CD4-positive, CD25-positive, alpha-beta regulatory T cell (primary cell): ENCODE measurements around the gene RHOU. TPM values are rescaled to one million over a fixed set of nuclear protein-coding genes. Genes with fewer than 3 reads are reported as not detected.
"Not testable (repeated sequence)": the region's sequence is repeated elsewhere in the genome, so short reads cannot be mapped to it uniquely, and the experiment has no call there.

Source experiments
- ATAC-seq, 2 donors: fragments of 150-1000 bp; cut with Tn5 transposase; one replicate each; pipeline ENCODE4 v1.10.0; 2021; ENCODE audit warnings: low read depth in 2 of 2, moderate number of reproducible peaks in 2 of 2, moderate library complexity in 1 of 2
- DNase-seq, 3 donors: peaks; one replicate each; pipeline versions ENCODE4 v3.0.0 to v3.0.0-alpha.2; 2012 to 2022; ENCODE audit warnings: mixed read lengths in 1 of 3
- H3K27ac ChIP-seq: one replicate; pipeline ENCODE4 v1.7.0; 2013; ENCODE audit warnings: mild to moderate bottlenecking, low read length; ENCODE audit not compliant: insufficient read depth, poor library complexity, severe bottlenecking
- H3K27me3 ChIP-seq: one replicate; pipeline ENCODE4 v1.7.0; 2013; ENCODE audit warnings: low read length; ENCODE audit not compliant: control insufficient read depth, insufficient read depth
- H3K36me3 ChIP-seq: one replicate; pipeline ENCODE4 v1.7.0; 2013; ENCODE audit warnings: mild to moderate bottlenecking, low read length, moderate library complexity; ENCODE audit not compliant: control insufficient read depth, insufficient read depth
- H3K4me1 ChIP-seq: 2 replicates; pipeline ENCODE4 v1.7.0; 2013; ENCODE audit warnings: mild to moderate bottlenecking, low read length; ENCODE audit not compliant: insufficient read depth, control insufficient read depth, poor library complexity, severe bottlenecking
- H3K4me3 ChIP-seq: one replicate; pipeline ENCODE4 v1.7.0; 2013; ENCODE audit warnings: low read depth, mild to moderate bottlenecking, low read length, moderate library complexity
- H3K9me3 ChIP-seq, 2 experiments: 1 replicate in 1 of 2; 2 replicates in 1 of 2; pipeline ENCODE4 v1.7.0; 2013; ENCODE audit warnings: low read length in 2 of 2, mild to moderate bottlenecking in 1 of 2, moderate library complexity in 1 of 2; ENCODE audit not compliant: control insufficient read depth in 2 of 2
- H3K27ac Mint-ChIP-seq, 3 donors: one replicate each; pipeline ENCODE4 v1.8.0; 2020 to 2022; ENCODE audit warnings: mild to moderate bottlenecking in 3 of 3, mixed read lengths in 3 of 3, moderate library complexity in 2 of 3
- H3K27me3 Mint-ChIP-seq: one replicate; pipeline ENCODE4 v1.8.0; 2022; ENCODE audit warnings: mild to moderate bottlenecking, mixed read lengths
- H3K36me3 Mint-ChIP-seq: one replicate; pipeline ENCODE4 v1.8.0; 2020; ENCODE audit warnings: mixed read lengths
- H3K4me1 Mint-ChIP-seq, 4 donors: one replicate each; pipeline ENCODE4 v1.8.0; 2020 to 2022; ENCODE audit warnings: mixed read lengths in 4 of 4, mild to moderate bottlenecking in 1 of 4
- H3K4me3 Mint-ChIP-seq, 4 donors: one replicate each; pipeline ENCODE4 v1.8.0; 2020 to 2022; ENCODE audit warnings: mild to moderate bottlenecking in 4 of 4, mixed read lengths in 4 of 4, moderate library complexity in 3 of 4
- H3K9me3 Mint-ChIP-seq, 7 donors: one replicate each; pipeline ENCODE4 v1.8.0; 2020 to 2022; ENCODE audit warnings: mixed read lengths in 7 of 7, mild to moderate bottlenecking in 3 of 7, moderate library complexity in 2 of 7
- polyA plus RNA-seq, 4 donors: library from polyadenylated mRNA; unstranded; fragments of 300-500 nt; fragmentation: Illumina TruSeq; gene quantifications; one replicate each; pipeline ENCODE4 v1.2.3, GENCODE V29; 2021
- total RNA-seq: library from RNA; stranded (reverse); gene quantifications from one replicate; pipeline ENCODE4 v1.2.3, GENCODE V29; 2022

Gene RHOU
- total and polyA plus RNA-seq, 5 donors from 2014 or later, result 0.05 to 1.6 (median 0.15) TPM

- H3K4me3 Mint-ChIP-seq, result no peak overlapping the region
- no peak for ATAC-seq
- peak overlapping the region in 1 of 3 donors; percentile 71 for H3K27ac Mint-ChIP-seq
Observed at GRCh38 chr1:228772516-228773212, 37.4 kb downstream of the RHOU start.

GRCh38 chr1:228775946-228776345, 40.7 kb downstream of the RHOU start:
- not testable (repeated sequence) for H3K27me3 Mint-ChIP-seq, H3K27ac ChIP-seq, H3K4me1 Mint-ChIP-seq, DNase-seq, H3K9me3 Mint-ChIP-seq, H3K4me3 Mint-ChIP-seq, H3K4me3 ChIP-seq, H3K4me1 ChIP-seq, ATAC-seq, H3K36me3 ChIP-seq, H3K36me3 Mint-ChIP-seq, H3K27ac Mint-ChIP-seq, H3K27me3 ChIP-seq, H3K9me3 ChIP-seq

More at GRCh38 chr1:228772516-228773212, 37.4 kb downstream of the RHOU start:
- H3K27me3 ChIP-seq, result peaks cover 3% of the 10 kb centered on the region
- H3K4me1 ChIP-seq, result no peaks in the 10 kb centered on the region
- H3K36me3 ChIP-seq, result no peaks in the 10 kb centered on the region
- no peaks in the 10 kb centered on the region for H3K9me3 ChIP-seq
- H3K4me3 ChIP-seq, result no peak overlapping the region
- Mint-ChIP-seq H3K4me1 (peaks cover 0 to 5% (median 0%) of the 10 kb centered on the region in 4 donors), H3K27me3 (peaks cover 8% of the 10 kb centered on the region), H3K36me3 (no peaks in the 10 kb centered on the region), H3K9me3 (peaks cover 0 to 2% (median 0%) of the 10 kb centered on the region in 7 donors)
- no peak overlapping the region for H3K27ac ChIP-seq
- no peak for DNase-seq

- Mint-ChIP-seq H3K27ac (no peak overlapping the region), H3K4me3 (no peak overlapping the region), H3K4me1 (no peaks in the 10 kb centered on the region), H3K27me3 (peaks cover 5% of the 10 kb centered on the region), H3K9me3 (peaks cover 0 to 2% (median 0%) of the 10 kb centered on the region in 7 donors), H3K36me3 (no peaks in the 10 kb centered on the region)
- no peak overlapping the region for H3K4me3 ChIP-seq
- H3K4me1 ChIP-seq, result no peaks in the 10 kb centered on the region
- ATAC-seq, result no peak
- H3K9me3 ChIP-seq, result no peaks in the 10 kb centered on the region
- no peaks in the 10 kb centered on the region for H3K36me3 ChIP-seq
- H3K27me3 ChIP-seq, result no peaks in the 10 kb centered on the region
- no peak for DNase-seq
- no peak overlapping the region for H3K27ac ChIP-seq
Observed at GRCh38 chr1:228776449-228776848, 41.2 kb downstream of the RHOU start.

- no peak for ATAC-seq
- Histone ChIP-seq H3K27me3 (no peaks in the 10 kb centered on the region), H3K9me3 (no peaks in the 10 kb centered on the region), H3K4me1 (no peaks in the 10 kb centered on the region), H3K36me3 (no peaks in the 10 kb centered on the region), H3K4me3 (no peak overlapping the region), H3K27ac (no peak overlapping the region)
- Mint-ChIP-seq H3K4me3 (no peak overlapping the region), H3K27me3 (peaks cover 5% of the 10 kb centered on the region), H3K4me1 (no peaks in the 10 kb centered on the region), H3K27ac (no peak overlapping the region), H3K9me3 (peaks cover 0 to 2% (median 0%) of the 10 kb centered on the region in 7 donors), H3K36me3 (no peaks in the 10 kb centered on the region)
- DNase-seq, result no peak
Observed at GRCh38 chr1:228777236-228777635, 42.0 kb downstream of the RHOU start.

GRCh38 chr1:228778026-228778425, 42.7 kb downstream of the RHOU start:
- Histone ChIP-seq H3K27ac (no peak overlapping the region), H3K9me3 (no peaks in the 10 kb centered on the region), H3K36me3 (no peaks in the 10 kb centered on the region), H3K4me1 (no peaks in the 10 kb centered on the region), H3K27me3 (peaks cover 3% of the 10 kb centered on the region), H3K4me3 (no peak overlapping the region)
- H3K9me3 Mint-ChIP-seq, result peaks cover 0 to 2% (median 0%) of the 10 kb centered on the region in 7 donors
- ATAC-seq (no peak), DNase-seq (no peak)
- H3K4me3 Mint-ChIP-seq, result no peak overlapping the region
- peaks cover 5% of the 10 kb centered on the region for H3K27me3 Mint-ChIP-seq
- no peaks in the 10 kb centered on the region for H3K36me3 Mint-ChIP-seq
- H3K4me1 Mint-ChIP-seq, result no peaks in the 10 kb centered on the region
- no peak overlapping the region for H3K27ac Mint-ChIP-seq

- Mint-ChIP-seq H3K36me3 (no peaks in the 10 kb centered on the region), H3K27ac (no peak overlapping the region)
- no peak overlapping the region for H3K27ac ChIP-seq
Observed at GRCh38 chr1:228778466-228778865, 43.2 kb downstream of the RHOU start.

GRCh38 chr1:228778961-228779360, 43.7 kb downstream of the RHOU start:
- Histone ChIP-seq H3K36me3 (no peaks in the 10 kb centered on the region), H3K4me1 (no peaks in the 10 kb centered on the region), H3K9me3 (no peaks in the 10 kb centered on the region), H3K27ac (no peak overlapping the region), H3K4me3 (no peak overlapping the region), H3K27me3 (peaks cover 3% of the 10 kb centered on the region)
- Mint-ChIP-seq H3K4me1 (no peaks in the 10 kb centered on the region), H3K27ac (no peak overlapping the region), H3K9me3 (peaks cover 0 to 2% (median 0%) of the 10 kb centered on the region in 7 donors), H3K36me3 (no peaks in the 10 kb centered on the region), H3K4me3 (no peak overlapping the region), H3K27me3 (peaks cover 5% of the 10 kb centered on the region)
- ATAC-seq, result no peak
- no peak for DNase-seq

More at GRCh38 chr1:228778466-228778865, 43.2 kb downstream of the RHOU start:
- H3K27me3 Mint-ChIP-seq, result peaks cover 5% of the 10 kb centered on the region
- H3K36me3 ChIP-seq, result no peaks in the 10 kb centered on the region
- H3K27me3 ChIP-seq, result peaks cover 3% of the 10 kb centered on the region
- no peaks in the 10 kb centered on the region for H3K4me1 ChIP-seq
- H3K9me3 Mint-ChIP-seq, result peaks cover 0 to 2% (median 0%) of the 10 kb centered on the region in 7 donors
- DNase-seq (no peak), ATAC-seq (no peak)
- H3K9me3 ChIP-seq, result no peaks in the 10 kb centered on the region
- H3K4me3 Mint-ChIP-seq, result no peak overlapping the region
- H3K4me1 Mint-ChIP-seq, result no peaks in the 10 kb centered on the region
- no peak overlapping the region for H3K4me3 ChIP-seq
